HG03108 (cell line): ENCODE measurements around the gene SUSD3.
A peak's percentile ranks its signal among the peaks of the same experiment; 100 is the strongest.
"Not testable (repeated sequence)": the region's sequence is repeated elsewhere in the genome, so short reads cannot be mapped to it uniquely, and the experiment has no call there.

Experiments used
- ATAC-seq: cut with Tn5 transposase; IDR thresholded peaks from one replicate; pipeline ENCODE4 v1.9.1; 2021; ENCODE audit warnings: moderate library complexity; ENCODE audit not compliant: unreplicated experiment

The SUSD3 gene

GRCh38 chr9:93108291-93109041 is 50.0 kb downstream of the SUSD3 start:
- no peak for ATAC-seq

DNA sequence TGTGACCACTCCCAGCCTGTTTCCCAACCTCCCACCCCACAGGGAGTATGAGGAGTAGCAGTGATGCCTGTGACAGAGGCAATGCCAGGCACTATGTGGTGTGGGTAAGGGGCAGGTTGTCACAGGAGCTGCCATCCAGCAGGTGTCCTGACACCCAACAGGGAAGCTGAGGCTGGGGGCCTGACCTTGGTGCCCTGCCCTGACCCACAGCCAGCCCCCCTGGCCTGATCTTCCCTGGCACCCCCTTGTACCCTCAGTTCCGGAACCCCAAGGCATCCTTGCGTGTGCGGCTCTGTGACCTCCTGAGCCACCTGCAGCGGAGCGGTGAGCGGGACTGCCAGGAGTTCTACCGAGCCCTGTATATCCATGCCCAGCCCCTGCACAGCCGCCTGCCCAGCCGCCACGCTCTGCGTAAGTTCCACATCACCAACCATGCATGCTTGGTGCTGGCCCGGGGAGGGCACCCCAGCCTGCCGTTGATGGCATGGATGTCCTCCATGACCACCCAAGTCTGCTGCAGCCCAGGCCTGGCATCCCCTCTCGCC is 51.9 kb downstream of the SUSD3 start:
- no peak for ATAC-seq

DNA sequence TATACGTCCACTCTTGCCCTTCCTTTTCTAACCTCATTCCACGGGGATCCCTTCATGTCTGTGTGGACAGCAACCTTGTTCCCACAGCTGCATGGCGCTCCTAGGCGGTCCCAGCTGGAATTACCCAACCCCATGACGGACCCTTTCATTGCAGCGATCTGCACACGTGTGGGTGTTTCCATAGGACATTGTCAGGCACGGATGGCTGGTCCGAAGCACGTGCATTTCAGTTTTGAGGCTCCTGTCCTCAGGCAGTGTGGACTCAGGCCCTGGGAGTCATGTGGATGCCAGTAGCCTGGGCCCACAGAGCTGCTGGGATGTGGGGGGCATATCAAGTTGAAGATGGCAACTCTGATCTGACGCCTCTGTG is 52.5 kb downstream of the SUSD3 start:
- ATAC-seq = no peak

DNA sequence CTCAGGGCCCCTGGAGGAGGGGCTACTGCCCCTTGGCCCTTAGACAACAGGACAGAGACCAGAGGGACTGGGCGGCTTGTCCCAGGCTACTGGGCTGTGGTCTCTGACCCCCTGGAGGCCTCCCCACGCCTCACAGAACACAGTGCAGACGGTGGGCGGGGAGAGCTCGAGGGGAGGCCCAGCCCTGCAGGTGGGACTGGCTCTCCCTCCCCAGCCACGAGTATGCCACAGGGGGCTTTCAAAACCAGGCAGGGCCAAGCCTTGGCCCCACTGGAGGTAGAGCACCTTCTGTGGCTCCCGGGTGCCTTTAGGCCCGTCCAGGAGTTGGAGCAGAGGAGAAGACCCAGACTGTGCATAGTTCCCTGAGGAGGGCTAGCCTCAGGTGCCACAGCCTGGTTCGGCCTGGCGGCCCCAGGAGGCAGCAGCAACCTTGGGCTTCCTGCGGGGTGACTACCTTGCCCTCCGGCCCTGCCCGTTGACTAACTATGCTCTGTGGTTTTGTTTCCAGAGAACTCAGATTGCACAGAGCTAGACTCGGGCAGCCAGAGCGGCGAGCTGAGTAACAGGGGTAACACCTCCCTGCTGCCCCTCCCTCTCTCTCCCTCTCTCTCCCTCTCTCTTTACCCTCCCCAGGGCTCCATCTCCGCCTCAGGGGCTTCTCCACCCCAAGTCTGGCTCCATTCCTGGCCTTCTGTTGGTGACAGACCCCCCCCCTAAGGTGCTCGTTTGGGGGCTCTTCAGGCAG is 53.0 kb downstream of the SUSD3 start:
- no peak for ATAC-seq

- ATAC-seq = no peak
These were observed 53.8 kb downstream of the SUSD3 start for GRCh38 chr9:93112116-93112863.

DNA sequence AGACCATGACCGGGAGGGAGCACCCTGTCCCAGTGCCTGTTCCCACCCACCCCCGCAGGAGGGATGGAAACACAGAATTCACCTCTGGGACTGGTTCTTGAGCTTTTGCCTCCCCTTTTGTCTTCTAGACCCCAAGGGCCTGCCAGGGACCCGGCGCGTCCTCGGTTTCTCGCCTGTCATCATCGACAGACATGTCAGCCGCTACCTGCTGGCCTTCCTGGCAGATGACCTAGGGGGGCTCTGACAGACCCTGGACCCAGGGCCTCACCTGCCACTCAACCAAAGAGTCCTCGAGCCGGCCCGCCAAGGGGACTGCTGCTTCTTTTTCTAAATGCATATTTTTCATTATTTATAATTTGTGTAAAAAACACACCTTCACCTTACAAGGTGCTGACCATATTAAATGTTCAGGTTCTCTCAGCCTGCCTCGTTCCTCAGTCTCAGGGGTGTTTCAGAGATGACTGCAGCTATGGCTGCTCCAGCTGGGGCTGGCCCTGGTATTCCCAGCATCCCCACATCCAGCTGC is 54.4 kb downstream of the SUSD3 start:
- no peak for ATAC-seq

- ATAC-seq = no peak
These were observed 55.9 kb downstream of the SUSD3 start for GRCh38 chr9:93114169-93114983.

DNA sequence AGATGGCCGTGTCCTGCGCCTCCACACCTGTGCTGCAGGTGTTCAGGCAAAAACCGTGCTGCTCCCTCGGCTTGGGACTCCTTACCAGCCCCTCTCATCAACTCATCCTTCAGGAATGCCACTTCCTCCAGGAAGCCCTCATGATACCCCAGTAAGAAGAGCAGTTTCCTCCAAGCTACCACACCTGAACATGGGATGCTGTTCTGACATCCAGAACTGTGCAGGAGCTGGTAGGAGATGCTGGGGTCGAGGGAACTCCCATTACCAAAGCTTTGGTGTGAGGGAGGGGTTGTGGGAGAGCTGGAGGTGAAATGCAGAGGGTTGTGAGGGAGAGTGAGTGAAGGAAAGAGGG is 56.5 kb downstream of the SUSD3 start:
- no peak for ATAC-seq

GRCh38 chr9:93115486-93116071 is 57.1 kb downstream of the SUSD3 start:
- no peak for ATAC-seq

DNA sequence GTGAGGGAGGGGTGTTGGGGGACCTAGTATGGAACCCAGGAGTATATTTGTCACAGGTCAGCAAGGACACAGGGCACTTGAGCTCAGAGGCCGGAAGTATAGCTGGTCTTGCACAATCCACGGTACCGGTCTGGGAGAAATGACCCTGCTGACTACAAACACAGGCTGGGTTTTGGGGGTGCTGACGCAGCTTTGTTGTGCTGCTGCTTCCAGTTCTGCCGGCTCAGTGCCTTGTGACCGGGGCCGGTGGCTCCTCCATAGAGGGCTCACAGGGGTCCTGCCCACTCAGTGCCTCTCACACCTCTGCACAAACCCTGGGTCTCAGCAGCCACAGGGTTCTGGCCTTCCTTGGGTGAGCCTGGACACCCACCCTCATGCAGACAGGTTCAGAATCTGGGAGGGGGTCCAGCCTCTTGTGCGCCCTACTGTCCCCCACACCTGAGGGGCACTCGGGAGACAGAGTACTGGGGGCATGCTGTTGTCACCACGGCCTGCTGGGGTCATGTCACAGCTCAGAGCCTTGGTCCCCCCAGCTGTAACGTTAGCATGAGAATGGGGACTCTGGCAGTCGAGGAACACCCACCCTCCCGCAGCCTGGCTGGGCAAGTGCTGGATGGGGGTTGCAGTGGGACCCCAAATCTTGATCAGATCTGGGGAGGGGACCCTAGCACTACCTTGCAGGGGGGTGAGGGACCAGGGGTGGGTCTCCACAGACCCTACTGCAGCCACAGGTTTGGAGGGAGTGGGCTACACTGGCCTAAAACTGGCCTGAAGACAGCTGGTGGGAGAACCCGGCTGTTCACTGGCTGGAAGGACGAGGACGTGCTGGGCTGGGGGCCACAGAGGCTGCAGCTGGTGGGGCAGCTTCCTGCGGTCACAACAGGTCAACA is 57.8 kb downstream of the SUSD3 start:
- ATAC-seq = no peak

DNA sequence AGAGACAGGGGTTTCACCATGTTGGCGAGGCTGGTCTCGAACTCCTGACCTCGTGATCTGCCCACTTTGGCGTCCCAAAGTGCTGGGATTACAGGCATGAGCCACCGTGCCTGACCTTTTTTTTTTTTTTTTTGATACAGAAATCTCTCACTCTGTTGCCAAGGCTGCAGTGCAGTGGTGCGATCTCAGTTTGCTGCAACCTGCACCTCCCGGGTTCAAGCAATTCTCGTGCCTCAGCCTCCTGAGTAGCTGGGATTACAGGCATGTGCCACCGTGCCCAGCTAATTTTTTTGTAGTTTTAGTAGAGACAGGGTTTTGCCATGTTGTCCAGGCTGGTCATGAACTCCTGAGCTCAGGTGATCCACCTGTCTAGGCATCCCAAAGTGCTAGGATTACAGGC is 59.0 kb downstream of the SUSD3 start:
- ATAC-seq = not testable (repeated sequence)

DNA sequence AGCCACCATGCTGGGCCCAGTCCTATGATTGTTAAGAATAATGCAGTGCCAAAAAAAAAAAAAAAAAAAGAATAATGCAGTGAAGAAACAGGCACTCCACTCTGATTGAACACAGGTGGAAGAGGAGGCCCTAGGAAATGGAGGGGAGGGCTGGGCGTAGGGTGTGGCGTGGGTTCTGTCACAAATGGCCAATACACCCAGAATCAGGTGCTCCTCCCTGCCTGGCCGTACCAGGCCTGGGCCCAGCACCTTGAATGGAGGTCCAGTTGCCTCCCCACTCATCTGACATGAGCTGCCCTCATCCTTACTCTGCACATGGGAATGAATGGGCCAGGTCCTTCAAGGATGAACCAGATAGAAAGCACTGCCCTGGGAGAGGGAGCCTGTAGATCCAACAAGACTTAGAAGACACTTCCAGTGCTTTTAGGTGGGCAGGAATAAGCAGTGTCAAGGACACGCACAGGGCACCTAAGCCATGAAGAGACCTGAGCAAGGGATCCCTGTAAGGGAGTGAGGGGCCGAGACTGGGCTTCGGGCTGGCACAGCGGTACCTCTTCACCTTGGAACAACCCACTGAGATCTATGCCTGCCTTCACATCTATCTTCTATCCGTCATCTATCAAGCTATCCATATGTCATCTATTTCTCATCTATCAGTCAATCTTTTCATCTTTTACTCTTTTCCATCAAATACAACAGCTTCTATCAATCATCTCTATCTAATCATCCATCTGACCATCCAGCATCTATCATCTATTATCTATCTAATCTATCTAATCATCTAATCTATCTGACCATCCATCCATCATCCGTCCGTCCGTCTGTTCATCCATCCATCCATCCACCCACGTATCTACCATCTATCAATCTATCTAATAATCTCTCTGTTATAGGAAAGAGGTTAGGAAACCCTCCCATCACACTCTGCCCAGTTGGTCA is 59.7 kb downstream of the SUSD3 start:
- ATAC-seq = no peak

GRCh38 chr9:93118863-93119702 is 60.6 kb downstream of the SUSD3 start:
- ATAC-seq = no peak

GRCh38 chr9:93119703-93119952 is 61.1 kb downstream of the SUSD3 start:
- ATAC-seq = no peak

- ATAC-seq = peak; percentile 89
These were observed 61.7 kb downstream of the SUSD3 start for GRCh38 chr9:93119953-93120845.

DNA sequence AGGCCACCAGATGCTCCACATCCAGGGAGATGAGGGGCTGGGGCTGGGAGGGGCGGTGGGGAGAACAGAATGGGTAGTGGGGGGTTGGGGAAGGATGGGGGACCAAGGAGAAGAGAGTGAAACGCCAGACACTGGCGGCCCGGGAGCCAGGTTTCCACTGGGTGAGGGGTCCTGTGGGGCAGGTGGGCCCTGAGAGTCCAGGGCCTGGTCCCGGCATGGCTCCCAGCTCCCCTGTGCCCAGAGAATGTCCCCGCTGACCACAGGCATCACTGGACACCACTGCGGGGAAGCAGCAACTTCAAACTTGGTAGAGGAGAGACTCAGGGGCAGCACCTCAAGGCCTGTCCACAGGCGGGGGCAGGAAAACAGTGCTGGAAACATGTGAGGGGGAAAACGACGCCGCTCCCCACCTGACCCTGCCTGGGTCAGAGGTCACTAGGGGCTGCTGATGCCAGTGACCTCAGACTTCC is 62.4 kb downstream of the SUSD3 start:
- ATAC-seq = no peak
